GM18498 (cell line): ENCODE measurements around the gene CD300LG.
"Not testable (repeated sequence)": the region's sequence is repeated elsewhere in the genome, so short reads cannot be mapped to it uniquely, and the experiment has no call there.

ENCODE experiments used
- ATAC-seq: cut with Tn5 transposase; IDR thresholded peaks from one replicate; pipeline ENCODE4 v1.9.1; 2021; ENCODE audit warnings: mild to moderate bottlenecking, moderate library complexity; ENCODE audit not compliant: unreplicated experiment

The CD300LG gene

GRCh38 chr17:43852571-43852970 is 5.6 kb downstream of the CD300LG start:
- no peak for ATAC-seq

- ATAC-seq, result no peak
These were observed 6.6 kb downstream of the CD300LG start for GRCh38 chr17:43853546-43853945.

GRCh38 chr17:43854498-43854897 is 7.5 kb downstream of the CD300LG start:
- no peak for ATAC-seq

- ATAC-seq, result no peak
These were observed 8.1 kb downstream of the CD300LG start for GRCh38 chr17:43855061-43855460.

- ATAC-seq, result no peak
These were observed 9.2 kb downstream of the CD300LG start for GRCh38 chr17:43856141-43856540.

- no peak for ATAC-seq
These were observed 10.2 kb downstream of the CD300LG start for GRCh38 chr17:43857141-43857540.

GRCh38 chr17:43857957-43858600 is 11.1 kb downstream of the CD300LG start:
- no peak for ATAC-seq

- ATAC-seq, result no peak
These were observed 13.2 kb downstream of the CD300LG start for GRCh38 chr17:43860077-43860725.

- ATAC-seq, result no peak
These were observed 14.1 kb downstream of the CD300LG start for GRCh38 chr17:43860927-43861622.

- ATAC-seq, result no peak
These were observed 15.0 kb downstream of the CD300LG start for GRCh38 chr17:43861960-43862359.

- no peak for ATAC-seq
These were observed 17.4 kb downstream of the CD300LG start for GRCh38 chr17:43864161-43864984.

- no peak for ATAC-seq
These were observed 21.4 kb downstream of the CD300LG start for GRCh38 chr17:43868226-43868994.

GRCh38 chr17:43869031-43869430 is 22.1 kb downstream of the CD300LG start:
- not testable (repeated sequence) for ATAC-seq

- ATAC-seq, result no peak
These were observed 25.1 kb downstream of the CD300LG start for GRCh38 chr17:43871946-43872690.

- ATAC-seq, result no peak
These were observed 26.1 kb downstream of the CD300LG start for GRCh38 chr17:43873091-43873490.

GRCh38 chr17:43873815-43874214 is 26.8 kb downstream of the CD300LG start:
- no peak for ATAC-seq

- ATAC-seq, result no peak
These were observed 27.3 kb downstream of the CD300LG start for GRCh38 chr17:43874293-43874692.

- no peak for ATAC-seq
These were observed 28.6 kb downstream of the CD300LG start for GRCh38 chr17:43875476-43876147.

GRCh38 chr17:43877031-43877430 is 30.1 kb downstream of the CD300LG start:
- ATAC-seq, result no peak
